ENCODE results near the gene LRRC15.

Gene LRRC15

DNA sequence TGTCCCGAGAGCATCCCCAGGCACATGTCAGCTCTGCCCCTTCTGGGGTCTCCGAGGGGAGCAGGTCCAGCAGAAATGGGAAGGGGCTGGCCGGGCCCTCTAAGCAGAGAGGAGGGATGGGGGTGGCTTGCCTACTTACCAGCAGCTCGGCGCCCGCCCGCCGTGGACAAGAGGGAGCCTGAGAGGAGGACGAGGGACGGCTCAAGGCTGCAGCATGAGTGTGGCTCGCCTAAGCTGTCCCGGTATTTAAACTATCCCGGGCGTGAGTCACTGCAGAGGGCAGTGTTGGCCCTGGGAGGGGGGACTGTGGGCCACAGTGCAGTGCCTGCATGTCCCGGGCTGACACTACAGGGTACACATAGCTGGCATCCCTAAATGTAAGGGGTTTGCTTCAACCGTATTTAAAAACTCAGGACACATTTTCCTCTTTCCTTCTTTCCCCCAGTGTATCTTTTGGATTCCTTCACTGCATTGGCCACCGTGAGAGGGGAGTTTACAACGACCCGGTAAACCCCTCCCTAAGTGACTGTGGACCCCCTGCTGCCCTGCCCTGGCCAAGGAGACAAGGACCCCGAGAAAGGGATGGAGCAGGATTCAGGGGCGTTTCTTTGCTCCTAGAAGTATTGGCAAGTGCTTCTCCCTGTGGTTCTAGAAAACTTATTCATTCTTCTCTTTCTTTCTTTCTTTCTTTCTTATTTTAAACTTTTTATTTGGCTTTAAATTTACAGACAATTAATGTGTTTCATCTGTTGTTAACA lies at the start of gene LRRC15:
Gene LRRC15, minus strand, starts transcription at position 222 of the 758 bp plus-strand sequence. CDS start 8,700 bp downstream, outside the sequence.
- no peak for DNase-seq

DNA sequence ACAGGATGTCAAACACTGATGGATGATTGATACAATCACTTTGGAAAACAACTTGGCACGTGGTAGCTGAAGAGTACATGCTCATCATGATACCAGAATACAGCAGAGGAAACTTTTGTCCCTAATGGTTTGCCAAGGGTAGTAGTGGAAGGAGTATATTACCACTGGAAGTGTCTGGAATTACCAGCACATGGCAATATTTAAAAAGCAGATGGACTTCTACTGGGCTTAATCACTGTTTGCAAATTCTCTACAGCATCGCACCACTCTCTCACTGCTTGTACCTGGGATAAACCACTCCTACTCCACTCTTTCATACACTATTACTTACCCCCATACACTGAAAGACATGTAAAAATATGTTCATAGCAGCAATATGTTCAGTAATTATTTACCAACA lies 49.1 kb upstream of the LRRC15 start:
- no peak for DNase-seq

DNA sequence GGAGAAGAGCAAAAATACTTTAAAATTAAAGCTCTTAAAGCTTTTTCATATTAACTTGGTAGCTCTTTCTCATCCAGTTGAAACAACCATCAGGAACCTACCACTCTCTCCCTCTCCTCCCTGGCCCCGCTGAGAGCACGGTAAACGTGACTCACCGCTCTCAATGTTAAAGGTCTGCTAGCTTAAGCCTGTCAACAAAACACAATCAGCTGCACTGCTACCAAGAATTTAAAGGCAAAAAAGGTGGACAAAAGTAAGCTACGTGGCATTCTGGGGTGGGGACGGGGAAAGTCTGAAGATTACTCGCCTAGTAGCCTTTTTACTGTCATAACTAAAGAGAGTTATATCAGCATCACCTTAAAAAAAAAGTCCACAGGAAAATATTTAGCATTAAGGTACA lies 37.9 kb upstream of the LRRC15 start:
- DNase-seq = no peak

DNA sequence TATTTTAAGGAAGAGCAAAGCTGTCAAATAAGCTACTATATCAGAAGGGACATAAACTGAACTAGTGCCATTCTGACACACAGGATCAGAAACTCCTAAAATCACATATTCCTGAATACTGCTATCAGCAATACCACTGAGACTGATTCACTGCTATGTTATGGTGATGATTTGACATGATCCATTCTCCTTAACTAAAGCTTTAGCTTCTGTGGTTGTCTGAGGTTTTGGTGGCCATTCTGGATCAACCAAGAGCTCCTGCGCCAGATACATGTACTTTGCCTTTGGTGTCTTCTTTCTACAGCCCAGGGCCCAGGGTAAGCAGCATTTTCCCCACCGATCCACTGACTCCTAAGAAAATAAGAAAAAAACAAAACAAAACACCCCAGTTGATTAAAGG lies 36.2 kb upstream of the LRRC15 start:
- no peak for DNase-seq

DNA sequence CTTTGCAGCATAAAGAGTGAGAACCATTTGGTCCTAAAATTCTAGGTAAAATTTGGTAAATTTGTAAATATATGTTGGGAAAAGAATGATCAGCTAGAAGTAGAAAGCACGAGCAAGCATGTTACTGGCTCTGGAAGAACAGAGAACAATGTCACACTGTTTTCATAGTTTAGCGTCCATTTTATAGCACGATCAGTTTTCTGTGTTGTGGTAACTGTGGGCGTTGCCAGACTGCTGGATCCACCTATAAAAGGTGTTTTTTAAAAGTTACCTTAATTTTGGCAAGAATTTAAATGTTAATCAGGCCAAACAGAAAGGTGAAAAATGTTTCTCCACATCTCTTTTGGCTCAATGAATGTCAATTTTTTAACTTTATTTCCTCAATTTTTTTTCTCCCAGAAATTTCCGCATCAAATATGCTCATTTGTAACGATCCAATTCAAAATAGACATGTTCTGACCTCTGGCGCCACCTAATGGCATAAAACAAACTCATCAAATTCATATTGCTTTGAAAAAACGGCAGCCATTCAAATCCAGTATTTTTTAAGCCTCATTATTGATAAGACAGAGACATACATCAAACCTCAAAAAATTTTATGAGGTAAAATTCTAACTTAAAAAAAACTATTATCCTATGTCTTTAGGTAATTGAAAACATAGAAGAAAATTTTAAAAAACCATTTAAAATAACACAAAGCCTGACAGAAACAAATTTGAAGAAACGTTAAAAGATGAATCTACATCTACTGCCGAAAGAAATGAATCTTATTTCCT lies 35.0 kb upstream of the LRRC15 start:
- peak; percentile 35 for DNase-seq

DNA sequence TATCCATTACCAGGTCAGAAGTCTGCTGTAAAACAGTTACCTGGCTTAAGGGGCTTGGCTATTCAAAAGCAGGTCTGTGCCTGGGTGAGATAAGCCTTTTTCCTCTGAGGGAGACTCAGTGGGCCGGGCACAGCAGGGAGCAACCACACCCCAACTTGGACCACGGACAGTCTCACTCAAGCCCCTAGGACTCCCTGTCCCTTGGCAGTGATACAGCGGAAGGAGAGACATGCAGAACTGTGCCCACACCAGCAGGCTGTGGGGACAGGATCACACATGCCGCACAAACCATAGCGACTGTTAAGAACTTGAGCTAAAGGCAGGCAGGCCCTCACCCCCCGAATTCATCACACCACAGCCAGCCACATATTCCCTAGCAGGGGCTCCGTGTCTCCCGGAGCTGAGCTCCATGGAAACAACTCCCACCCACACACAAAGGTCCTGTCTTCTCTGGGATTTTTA lies 32.4 kb upstream of the LRRC15 start:
- no peak for DNase-seq

DNA sequence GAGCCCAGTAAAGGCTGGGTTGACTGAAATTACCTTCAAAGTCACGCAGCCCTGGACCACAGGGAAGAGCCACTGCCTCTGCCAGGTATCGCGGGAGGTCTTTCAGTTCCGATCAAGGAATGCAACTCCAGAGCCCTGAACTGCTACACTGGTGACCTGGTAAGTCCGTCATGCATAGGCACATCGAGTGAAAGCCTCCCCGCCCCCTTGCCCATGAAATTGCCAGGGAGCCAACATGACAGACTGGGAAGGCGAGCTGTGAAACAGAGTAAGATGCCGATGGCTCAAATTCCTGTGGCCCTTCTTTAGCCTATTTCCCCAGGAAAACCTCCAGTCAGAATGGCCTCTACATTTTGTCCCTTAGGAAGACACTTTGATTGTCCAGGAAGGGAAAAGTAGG lies 31.8 kb upstream of the LRRC15 start:
- no peak for DNase-seq

DNA sequence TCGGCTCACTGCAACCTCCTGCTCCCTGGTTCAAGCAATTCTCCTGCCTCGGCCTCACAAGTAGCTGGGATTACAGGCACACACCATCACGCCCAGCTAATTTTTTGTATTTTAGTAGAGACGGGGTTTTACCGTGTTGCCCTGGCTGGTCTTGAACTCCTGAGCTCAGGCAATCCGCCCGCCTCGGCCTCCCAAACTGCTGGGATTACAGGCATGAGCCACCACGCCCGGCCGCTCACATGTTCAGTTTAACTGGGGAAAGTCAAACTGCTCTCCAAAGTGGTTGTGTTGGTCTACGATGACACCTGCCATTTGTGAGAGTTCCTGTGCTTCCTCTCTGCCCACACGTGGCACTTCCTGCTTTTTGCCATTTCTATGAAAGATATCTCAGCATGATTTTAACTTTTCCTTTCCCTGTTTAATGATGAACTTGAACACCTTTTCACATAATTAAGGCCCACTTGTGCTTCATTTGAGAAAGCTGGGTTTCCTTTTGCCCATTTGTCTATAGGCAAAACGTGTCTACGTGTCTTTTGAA lies 30.4 kb upstream of the LRRC15 start:
- no peak for DNase-seq

DNA sequence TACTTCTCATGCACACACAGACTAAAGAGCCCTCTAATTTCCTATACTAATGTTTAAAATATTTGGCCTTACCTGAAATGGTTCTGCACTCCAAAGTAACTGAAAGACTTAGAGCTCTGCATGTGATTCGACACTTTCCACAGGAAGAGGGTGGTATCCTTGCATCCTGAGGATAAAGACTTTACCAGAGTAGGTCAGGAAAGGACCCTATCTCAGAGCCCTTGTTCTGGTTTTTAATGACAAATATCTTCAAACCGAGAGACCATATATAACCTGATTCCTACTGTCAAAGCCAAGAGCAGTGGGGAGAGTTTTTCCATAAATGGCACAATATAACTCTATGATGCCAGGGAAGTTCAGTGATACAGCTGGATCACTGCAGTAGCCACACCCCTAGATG lies 29.6 kb upstream of the LRRC15 start, which contains the start of gene GP5:
Gene GP5, minus strand, starts transcription at position 101 of the 400 bp plus-strand sequence. CDS start 984 bp downstream, outside the sequence.
- no peak for DNase-seq

DNA sequence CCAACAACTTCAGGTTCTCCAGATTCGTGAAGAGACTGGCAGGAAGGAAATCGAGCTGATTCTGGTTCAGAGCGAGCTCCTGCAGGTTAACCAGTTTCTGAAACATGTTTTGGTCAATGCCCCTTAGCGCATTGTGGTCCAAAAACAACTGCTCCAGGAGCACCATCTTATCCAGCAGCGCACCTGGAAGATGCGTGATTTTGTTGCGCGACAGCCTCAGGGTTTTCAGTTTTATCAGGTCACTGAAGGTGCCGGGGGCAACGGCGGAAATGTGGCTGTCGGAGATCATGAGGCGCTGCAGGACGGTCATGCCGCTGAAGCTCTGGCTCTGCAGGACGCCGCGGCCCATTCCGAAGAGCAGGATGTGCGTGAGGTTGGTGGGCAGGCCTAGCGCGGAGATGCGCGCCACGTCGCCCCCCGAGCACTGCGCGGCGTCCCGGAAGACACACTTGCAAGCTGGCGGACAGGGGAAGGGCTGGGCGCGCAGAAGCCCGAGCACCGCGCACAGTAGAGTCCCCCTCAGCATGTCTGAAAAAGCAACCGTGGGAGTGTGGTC lies 28.3 kb upstream of the LRRC15 start:
- peak; percentile 47 for DNase-seq

DNA sequence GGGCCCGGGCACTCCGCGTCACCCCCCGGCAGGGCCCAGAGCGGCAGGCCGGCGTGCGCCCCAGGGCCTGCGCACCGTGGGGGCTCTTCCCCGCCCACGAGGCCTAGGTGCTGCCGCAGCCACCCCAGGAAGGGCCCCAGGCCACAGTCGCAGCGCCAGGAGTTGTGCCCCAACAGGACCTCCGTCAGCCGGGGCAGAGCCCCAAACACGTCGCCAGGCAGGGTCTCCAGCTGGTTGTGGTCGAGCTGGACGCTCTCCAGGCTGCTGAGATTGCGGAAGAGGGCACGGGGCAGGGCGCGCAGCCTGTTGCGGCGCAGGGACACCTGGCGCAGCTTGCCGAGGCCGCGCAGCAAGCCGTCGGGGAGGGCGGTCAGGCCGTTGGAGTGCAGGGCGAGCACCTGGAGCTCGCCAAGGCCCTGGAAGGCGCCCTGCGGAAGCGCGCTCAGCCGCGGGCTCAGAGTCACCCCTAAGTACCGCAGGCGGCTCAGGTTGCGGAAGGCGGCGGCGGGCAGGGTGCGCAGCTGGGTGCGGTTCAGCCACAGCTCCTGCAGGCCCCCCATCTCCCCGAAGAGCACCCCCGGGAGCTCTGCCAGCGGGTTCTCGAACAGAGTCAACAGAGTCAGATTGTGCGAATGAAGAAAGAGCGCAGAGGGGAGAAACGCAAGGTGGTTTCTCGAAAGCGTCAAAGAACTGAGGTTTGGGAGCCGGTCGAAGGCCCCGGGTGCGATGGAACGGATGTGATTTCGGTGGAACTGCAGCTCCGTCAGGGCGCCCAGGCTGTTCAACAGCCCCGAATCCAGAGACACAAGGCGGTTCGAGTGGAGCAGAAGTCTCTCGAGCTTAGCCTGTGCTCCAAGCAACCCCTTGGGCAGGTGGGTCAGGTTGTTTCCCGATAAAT lies 27.6 kb upstream of the LRRC15 start:
- DNase-seq = peak; percentile 13

DNA sequence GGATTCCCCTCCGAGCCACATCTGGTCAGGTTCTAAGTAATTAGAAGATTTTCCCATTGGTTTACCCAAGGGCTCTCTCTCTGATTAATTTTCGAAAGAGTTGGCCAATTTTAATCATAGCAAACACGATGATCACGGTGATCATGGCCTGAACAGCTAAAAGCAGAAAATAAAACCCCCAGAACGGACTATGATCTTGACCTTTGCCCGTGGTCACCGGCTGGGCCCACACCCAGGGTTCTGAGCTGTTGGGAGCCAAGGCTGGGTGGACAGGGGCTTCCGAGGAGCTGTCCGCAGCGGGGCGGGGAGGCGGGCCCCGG lies 27.0 kb upstream of the LRRC15 start:
- DNase-seq = no peak

DNA sequence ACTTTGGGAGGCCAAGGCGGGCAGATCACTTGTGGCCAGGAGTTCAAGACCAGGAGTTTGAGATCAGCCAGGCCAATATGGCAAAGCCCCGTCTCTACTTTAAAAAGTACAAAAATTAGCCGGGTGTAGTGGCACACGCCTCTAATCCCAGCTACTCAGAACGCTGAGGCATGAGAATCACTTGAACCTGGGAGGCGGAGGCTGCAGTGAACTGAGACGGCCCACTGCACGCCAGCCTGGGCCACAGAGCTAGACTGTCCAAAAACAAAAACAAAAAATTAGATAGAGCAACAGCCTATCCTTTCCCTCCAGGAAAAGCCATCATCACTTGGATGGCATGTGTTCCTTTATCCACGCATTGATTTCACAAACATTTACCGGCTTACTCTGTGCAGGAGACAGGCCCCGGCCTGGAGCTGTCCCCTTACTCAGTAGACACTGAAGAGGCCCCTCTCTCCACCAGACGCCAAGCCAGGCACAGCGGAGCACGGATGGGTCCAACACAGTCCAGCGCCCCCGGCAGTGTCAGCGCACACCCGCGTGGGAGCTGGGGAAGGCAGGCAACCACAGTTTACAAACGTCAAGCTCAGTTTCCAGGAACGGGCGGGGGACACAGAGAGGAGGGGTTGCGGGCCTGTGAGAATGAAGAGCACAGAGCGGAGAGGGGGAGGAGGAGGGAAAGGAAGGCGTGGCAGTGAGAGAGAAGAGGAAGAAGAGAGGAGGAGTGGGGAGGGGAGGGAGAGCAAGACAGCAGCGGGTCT lies 26.4 kb upstream of the LRRC15 start:
- peak; percentile 12 for DNase-seq

DNA sequence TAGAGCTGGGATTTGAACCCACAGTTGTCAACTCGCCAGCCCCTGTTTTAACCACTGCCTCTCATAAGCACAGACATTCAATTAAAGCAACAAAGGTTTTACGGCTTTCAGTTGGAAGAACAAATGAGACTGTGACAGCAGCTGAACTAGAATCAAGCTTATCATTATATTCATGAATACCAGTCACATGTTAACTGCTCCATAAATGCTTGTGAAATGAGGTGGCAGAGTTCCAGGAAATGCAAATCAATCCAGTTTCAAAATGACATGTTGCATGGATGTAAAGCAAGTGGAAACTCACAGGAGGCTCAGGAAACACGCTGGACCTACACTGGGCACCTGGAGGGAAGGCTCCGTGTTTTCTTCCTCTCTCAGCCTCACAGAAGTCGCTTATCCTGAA lies 25.7 kb upstream of the LRRC15 start:
- no peak for DNase-seq

DNA sequence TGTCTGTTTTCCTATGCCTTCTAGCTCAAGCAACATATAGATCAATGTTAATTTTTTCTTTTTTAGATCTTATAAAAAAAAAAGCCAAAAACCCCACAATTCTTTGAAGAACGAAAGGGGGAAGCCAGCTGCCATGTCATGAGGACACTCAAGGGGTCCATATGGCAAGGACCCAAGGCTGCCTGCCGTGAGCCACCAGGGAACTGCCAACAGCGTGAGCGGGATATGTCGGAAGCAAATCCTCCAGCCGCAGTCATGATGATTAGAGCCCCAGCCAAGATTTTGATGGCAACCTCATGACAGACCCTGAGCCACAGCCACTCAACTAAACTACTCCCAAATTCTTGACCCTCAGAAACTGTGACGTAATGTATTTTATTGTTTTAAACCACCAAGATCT lies 23.0 kb upstream of the LRRC15 start:
- no peak for DNase-seq

DNA sequence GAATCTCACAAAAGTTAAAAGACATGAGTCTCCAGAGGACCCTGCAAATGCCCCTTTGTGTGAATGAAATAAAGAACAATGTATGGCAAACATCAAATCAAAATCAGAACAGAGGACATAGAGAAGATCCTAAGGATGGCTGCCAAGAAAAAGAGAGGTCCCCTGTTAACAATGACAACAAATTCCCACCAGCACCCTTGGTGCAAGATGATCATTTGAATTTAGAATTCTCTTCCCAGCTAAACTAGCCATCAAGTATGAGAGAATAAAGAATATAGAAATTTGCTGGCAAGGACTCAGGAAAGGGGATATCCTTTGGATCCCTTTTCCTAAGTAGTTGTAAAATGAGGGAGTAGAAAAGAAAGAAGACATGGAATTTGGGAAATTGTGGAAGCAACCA lies 21.3 kb upstream of the LRRC15 start:
- DNase-seq = no peak

DNA sequence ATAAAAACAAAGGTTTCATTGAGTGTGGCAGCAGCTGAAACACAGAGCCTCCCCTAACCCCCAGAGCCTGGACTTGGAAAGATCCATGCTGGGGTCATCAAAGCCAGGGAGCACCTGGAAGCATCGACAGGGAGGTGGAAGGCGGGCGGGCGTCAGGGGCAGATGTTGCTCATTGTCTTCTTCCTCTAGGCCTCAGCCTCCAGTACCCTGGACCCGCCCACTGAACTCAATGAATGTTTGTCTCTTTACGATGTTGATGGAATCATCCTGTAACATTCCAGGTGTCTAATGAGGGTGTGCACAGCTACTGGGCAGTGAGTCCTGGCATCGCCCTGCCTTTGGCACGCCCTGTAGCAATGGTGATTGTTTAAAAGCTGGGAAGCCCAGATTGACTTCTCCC lies 19.7 kb upstream of the LRRC15 start:
- no peak for DNase-seq

DNA sequence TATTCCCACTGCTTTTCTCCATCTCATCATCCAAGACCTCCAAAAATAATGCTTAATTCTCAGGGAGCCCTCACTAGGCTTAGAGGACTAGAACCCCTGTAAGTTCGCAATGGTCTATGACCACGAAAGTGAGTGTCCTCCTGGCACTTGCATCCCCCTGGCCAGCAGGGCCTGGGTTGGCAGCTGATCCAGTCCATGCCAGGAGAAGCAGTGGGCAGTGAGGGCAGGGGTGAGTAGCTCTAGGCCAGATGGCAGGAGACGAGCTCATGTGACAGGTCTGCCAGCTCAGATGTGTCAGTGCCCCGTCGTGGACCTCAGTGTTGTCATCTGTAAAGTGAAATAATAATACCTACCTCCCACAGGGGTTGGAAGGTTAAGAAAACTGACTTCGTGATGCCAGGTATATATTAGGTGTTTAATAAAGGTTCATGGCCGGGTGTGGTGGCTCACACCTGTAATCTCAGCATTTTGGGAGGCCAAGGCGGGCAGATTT lies 18.4 kb upstream of the LRRC15 start:
- DNase-seq = no peak

DNA sequence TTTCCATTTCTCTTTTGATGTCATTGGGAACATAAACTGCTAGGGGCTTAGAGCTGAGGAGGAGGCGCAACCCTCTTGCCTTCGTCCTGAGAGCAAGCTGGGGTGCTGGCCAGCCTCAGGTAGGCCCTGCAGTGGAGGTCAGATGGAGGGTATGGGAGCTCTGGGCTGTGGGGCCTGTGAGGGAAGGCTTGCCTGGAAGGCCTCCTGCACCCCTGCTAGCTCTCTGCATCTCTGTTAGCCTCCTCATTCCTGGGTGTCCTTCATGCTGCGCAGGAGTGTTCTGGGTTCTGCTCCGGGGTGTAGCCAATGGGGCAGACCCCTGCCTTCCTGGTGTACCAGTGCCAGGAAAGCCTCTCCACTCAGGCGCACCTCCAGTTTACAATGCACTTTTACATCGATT lies 17.7 kb upstream of the LRRC15 start:
- no peak for DNase-seq

DNA sequence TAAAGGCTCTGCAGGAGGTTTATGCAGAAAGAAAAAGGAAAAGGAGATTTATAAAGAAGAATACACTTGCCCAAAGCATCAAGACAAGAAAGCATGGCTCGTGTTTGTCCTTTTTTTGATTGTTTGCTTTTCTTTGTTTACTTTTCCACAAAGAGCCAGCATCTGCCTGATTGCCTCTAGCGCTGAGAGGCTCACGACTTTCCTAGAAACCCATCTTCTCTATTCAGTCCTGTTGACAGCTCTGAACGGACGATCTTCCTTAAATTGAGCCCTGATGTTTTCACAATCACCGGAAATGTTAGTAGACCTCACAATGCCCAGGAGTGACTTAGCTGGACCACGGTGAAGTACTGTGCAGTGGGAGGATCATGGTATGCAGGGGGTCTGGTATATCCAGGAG lies 17.1 kb upstream of the LRRC15 start:
- no peak for DNase-seq

DNA sequence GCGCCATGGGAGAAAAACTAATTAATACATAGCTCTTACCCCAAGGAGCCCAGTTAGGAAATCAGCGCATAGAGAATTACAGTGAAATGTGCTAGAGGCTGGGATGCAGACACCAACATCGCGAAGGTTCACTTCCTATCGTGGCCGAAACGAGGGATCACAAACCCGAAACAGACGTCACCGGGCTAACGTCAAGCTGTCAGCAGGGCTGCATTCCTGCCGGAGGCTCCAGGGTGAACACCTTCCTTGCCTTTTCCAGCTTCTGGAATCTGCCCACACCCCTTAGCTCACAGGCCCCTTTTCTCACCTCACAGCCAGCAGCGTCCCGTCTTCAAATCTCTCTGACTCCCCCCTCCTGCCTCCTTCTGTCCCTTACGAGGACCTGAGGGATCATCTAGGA lies 16.5 kb upstream of the LRRC15 start:
- DNase-seq = no peak

DNA sequence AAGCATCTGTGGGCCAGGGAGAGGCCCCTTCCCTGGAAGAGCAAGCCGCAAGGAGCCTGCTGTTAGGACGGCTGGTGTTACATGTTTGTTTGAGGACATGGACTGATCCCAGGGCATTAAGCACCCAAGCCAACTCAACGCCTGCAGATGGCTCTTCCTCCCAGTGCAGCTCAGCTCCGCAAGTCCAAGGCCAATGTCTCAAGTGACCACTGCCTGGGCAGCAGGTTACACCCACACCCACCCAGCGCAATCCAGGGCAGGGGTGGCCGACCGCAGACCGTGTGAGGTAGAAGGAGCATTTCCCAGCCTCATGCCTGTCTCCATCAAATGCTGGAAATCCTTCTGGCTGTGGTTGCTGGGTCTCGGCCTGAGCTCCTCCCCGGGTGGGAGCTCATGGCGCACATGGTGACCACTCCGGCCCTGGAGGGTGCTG lies 15.0 kb upstream of the LRRC15 start:
- DNase-seq = no peak

Data from activated gamma-delta T cell treated with Interleukin-2 at 50 U/mL for 16 hours (primary cell).